ENCODE measurements around the gene RNF44.
A peak's percentile ranks its signal among the peaks of the same experiment; 100 is the strongest.

RNF44 gene

DNA sequence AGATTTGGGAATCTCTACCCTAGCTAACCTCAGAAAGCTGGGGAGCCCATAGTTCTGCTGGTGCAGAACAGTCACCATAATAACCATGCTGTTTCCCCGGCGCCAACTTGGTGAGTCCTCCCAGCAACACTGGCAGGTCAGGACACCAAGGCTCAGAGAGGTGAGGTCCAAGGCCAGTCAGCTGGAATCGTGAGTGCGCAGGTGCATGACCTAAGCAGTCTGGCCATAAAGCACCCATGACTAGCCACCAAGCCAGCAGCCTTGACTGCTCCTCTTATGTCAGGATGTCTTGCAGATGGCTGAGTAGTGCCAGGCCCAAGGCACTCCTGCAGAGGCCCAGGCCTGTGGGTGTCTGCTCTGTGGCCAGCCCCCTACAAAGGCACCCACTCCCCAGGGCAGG, 2.6 kb downstream of the RNF44 start:
- no peak for DNase-seq

- no peak for DNase-seq
Observed at GRCh38 chr5:176533894-176534611, 3.1 kb downstream of the RNF44 start.

- DNase-seq: no peak
Observed at GRCh38 chr5:176533390-176533789, 3.8 kb downstream of the RNF44 start.

DNA sequence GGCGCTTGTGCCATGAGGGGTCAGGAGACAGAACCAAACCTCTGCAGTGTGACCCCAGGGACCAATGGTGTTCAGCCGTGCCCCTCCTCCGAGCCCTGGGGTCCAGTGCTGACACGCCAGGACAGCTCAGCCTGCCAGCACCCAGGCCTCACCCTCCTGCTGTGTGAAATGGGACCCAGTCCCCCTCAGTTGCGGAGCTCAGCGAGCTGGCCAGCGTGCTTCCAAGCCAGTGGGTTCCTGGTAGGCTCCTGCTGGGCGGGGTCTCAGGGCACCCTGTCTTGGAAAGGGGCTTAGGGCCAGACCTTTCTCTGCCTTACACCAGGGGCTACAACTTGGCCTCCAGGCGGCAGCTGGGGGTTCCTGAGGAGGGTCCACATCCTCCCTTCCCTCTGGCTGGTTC, 4.4 kb downstream of the RNF44 start:
- DNase-seq: no peak

DNA sequence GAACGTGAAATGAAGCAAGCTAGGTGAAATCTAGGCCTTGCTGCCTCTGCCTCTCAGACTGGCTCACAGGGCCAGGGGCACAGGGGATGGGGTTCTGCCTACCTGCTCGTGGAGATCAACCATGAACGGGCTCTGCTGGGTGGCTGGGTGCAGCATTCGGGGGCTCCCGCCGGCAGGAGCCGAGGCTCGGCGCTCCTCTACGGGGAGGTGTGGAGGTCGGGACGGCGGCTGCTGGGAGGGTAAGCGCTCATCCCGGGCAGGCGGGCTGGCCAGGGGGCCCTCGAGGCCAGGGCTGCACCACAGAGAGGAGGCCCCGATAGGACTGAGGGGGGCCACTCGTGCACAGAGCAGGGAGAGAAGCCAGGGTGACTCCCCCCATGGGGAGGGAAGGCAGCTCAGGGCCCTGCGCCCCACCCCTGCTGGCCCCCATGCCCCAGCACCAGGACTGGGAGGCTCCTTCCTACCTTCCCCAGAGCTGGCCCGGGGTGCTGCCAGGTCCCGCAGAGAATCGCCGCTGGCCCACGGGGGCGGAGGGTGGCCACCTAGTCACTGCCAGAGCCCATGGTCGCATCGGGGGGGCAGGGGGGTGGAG, 5.2 kb downstream of the RNF44 start:
- DNase-seq: no peak

GRCh38 chr5:176530983-176531901, 6.0 kb downstream of the RNF44 start:
- no peak for DNase-seq

GRCh38 chr5:176530393-176530982, 6.7 kb downstream of the RNF44 start:
- DNase-seq: no peak

- no peak for DNase-seq
Observed at GRCh38 chr5:176529741-176530141, 7.5 kb downstream of the RNF44 start.

DNA sequence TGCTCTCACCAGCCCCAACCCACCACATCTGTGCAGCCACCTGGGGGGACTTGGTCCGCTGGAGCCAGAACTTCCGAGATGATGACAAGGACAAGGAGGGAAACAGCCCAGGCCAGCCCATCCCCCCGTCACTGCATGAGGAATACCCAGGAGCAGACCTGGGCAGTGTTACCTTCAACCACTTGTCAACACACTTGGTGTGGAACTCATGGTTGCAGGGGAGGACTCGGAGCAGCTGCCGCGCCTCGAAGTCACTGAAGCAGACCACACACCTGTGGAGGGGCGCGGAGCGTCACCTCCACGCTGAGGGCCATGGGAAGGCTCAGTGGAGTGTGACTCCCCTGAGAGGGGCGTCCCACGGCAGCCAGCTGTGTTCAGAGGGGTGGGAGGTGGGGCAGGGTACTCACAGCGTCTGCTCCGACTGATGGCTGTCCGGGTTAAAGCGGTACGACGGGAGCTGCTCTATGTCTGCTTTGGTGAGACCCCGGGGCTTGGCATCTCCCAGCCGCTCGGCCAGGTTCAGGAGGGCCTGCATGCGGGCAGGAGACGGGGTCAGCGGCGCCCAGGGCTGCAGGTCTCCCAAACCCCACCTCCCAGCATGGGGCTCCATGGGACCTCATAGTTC, 8.0 kb downstream of the RNF44 start:
- DNase-seq: no peak

- DNase-seq: no peak
Observed at GRCh38 chr5:176528761-176529115, 8.5 kb downstream of the RNF44 start.

- DNase-seq: no peak
Observed at GRCh38 chr5:176528301-176528700, 8.9 kb downstream of the RNF44 start.

DNA sequence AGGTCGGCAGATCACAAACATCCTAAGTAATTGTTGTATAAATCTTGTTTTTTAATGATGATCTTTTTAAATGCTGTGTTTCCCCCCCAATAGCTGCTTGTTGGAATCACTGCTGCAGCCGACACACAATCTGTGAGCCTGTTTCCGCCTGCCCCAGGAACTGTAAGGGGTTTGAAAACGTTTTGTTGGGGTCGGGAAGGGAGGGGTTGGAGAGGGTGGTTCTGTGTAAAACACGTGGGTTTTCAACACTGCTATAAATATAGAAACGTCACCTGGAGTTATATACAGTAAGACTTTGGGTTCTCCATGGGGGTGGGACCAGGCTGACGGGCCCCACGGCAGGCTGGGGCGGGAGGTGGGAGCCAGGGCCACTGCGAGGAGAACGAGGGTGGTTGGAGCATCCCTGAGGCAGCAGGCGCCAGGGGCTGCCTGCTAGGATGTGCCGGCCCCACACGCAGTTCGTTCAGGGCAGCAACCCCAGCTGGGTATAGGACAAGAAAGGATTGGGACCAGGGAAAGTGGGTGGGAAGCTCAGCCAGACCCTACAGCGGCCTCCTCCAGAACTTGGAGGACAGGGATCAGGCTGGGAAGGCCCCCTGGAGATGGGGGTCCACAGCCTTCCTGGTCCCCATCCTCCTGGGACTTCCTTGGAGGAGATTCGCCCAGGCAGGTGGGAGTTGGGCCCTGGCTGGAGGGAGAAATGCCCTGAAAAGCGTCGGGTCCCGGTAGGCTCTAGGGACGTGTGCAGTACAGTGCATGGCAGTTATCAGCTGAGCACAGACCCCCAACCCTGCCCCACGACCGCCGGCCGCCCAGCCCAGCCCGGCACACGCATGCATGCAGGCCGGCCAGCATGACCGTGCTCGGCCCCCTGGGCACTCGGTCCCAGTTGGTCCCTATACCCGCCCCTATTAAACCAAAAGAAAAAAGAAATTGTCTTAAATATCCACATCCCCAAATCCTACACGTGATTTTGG, 9.7 kb downstream of the RNF44 start:
- no peak for DNase-seq

DNA sequence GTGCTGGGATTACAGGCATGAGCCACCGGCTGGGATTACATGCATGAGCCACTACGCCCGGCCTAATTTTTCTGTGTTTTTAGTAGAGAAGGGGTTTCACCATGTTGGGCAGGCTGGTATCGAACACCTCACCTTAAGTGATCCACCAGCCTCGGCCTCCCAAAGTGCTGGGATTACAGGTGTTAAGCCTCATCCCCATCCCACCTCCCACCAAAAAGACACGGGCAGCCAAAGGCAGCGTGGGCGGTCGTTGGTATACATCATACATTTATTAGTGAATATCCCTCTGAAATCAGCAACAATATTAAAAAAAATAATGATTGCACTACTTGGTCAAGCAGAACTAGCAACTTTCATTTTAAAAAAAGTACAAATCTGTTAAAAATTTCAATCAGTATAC, 10.7 kb downstream of the RNF44 start:
- no peak for DNase-seq

GRCh38 chr5:176525677-176526076, 11.5 kb downstream of the RNF44 start:
- no peak for DNase-seq

GRCh38 chr5:176524987-176525386, 12.2 kb downstream of the RNF44 start:
- no peak for DNase-seq

- DNase-seq: no peak
Observed at GRCh38 chr5:176524138-176524537, 13.1 kb downstream of the RNF44 start.

GRCh38 chr5:176521699-176522263, 15.4 kb downstream of the RNF44 start:
- no peak for DNase-seq

GRCh38 chr5:176521286-176521685, 15.9 kb downstream of the RNF44 start:
- DNase-seq: no peak

GRCh38 chr5:176519810-176520720, 17.1 kb downstream of the RNF44 start:
- peak; percentile 68 for DNase-seq

- no peak for DNase-seq
Observed at GRCh38 chr5:176517053-176517661, 20.0 kb downstream of the RNF44 start.

Measured in NCI-H146 (cell line).